Endothelial cell (in vitro differentiated cells): ENCODE measurements around the gene RARA. TPM values are rescaled to one million over a fixed set of nuclear protein-coding genes. Genes with fewer than 3 reads are reported as not detected.

Source experiments
- DNase-seq: peaks from one replicate; pipeline ENCODE4 v3.0.0; 2021; ENCODE audit warnings: low spot score
- H3K27ac Mint-ChIP-seq: one replicate; pipeline ENCODE4 v1.8.0; 2021; ENCODE audit warnings: mixed read lengths, inconsistent platforms; ENCODE audit not compliant: unreplicated experiment
- H3K27me3 Mint-ChIP-seq: one replicate; pipeline ENCODE4 v1.8.0; 2021; ENCODE audit warnings: mild to moderate bottlenecking, moderate library complexity, mixed read lengths, inconsistent platforms; ENCODE audit not compliant: unreplicated experiment
- H3K36me3 Mint-ChIP-seq: one replicate; pipeline ENCODE4 v1.8.0; 2021; ENCODE audit warnings: mild to moderate bottlenecking, low read depth, mixed read lengths, inconsistent platforms; ENCODE audit not compliant: unreplicated experiment
- H3K4me1 Mint-ChIP-seq: one replicate; pipeline ENCODE4 v1.8.0; 2021; ENCODE audit warnings: mild to moderate bottlenecking, mixed read lengths, inconsistent platforms; ENCODE audit not compliant: unreplicated experiment
- H3K4me3 Mint-ChIP-seq: one replicate; pipeline ENCODE4 v1.8.0; 2021; ENCODE audit warnings: mild to moderate bottlenecking, mixed read lengths, inconsistent platforms; ENCODE audit not compliant: unreplicated experiment
- H3K9me3 Mint-ChIP-seq: one replicate; pipeline ENCODE4 v1.8.0; 2021; ENCODE audit warnings: mixed read lengths, inconsistent platforms; ENCODE audit not compliant: unreplicated experiment
- total RNA-seq: library from RNA; stranded (reverse); fragmentation: NEBNext Ultra II Directional; extraction: Animal tissue kit (Norgen Biotek cat#: 25700); gene quantifications from one replicate; pipeline ENCODE4 v1.2.1, GENCODE V29; 2021; ENCODE audit not compliant: unreplicated experiment
- TF ChIP-seq, protein P1 (sequence below): fragments of 200-600 bp; sonication (generic); IDR thresholded peaks from one replicate; pipeline ENCODE4 v1.5.0; 2021; ENCODE audit warnings: antibody characterized with exemption; ENCODE audit not compliant: unreplicated experiment

The RARA gene
- total RNA-seq, 1 donor from 2014 or later: 42.8 TPM

DNA sequence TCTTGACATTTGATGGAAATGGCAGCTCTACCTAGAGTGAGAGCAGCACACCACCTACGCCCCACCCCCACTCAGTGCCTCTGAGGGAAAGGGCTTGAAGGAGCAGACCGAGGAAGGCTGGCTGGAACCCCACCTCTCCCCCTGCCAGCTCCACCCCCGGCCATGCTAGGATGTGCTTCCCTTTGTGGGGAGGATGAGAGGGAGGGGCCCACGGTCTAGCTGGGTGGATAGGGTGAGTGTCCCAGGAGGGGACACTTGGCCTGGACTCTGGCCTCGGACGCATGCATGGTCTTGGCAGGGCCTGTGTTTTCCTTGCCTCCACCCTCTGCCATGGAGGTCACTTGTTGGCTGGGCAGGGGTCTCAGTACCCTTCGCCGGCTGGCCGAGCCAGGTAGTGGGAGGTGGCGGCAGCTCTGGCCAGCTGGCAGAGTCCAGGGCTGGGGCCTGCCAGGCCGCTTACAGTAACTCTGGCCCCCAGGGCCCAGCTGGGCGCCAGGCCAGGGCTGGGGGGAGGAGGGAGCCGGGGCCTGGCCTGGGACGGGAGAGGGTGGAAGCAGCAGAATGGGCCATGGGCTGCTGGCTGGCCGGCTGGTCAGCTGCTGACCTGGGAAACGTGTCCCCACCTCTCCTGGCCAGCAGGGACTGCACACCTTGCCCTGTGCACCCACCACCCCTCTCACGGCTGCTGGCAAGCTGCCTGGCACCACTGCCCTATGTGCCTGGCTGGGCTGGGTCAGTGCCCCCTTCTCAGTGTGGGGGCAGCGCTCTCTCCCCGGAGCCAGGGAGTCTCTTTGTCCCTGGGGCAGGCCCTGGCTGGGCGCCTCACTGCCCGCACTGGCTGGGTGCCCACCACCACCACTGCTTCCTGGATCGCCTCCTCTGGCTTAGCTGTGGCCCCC lies 23.0 kb downstream of the RARA start:
- TF ChIP-seq, protein P1, sequence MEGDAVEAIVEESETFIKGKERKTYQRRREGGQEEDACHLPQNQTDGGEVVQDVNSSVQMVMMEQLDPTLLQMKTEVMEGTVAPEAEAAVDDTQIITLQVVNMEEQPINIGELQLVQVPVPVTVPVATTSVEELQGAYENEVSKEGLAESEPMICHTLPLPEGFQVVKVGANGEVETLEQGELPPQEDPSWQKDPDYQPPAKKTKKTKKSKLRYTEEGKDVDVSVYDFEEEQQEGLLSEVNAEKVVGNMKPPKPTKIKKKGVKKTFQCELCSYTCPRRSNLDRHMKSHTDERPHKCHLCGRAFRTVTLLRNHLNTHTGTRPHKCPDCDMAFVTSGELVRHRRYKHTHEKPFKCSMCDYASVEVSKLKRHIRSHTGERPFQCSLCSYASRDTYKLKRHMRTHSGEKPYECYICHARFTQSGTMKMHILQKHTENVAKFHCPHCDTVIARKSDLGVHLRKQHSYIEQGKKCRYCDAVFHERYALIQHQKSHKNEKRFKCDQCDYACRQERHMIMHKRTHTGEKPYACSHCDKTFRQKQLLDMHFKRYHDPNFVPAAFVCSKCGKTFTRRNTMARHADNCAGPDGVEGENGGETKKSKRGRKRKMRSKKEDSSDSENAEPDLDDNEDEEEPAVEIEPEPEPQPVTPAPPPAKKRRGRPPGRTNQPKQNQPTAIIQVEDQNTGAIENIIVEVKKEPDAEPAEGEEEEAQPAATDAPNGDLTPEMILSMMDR: no peak

DNA sequence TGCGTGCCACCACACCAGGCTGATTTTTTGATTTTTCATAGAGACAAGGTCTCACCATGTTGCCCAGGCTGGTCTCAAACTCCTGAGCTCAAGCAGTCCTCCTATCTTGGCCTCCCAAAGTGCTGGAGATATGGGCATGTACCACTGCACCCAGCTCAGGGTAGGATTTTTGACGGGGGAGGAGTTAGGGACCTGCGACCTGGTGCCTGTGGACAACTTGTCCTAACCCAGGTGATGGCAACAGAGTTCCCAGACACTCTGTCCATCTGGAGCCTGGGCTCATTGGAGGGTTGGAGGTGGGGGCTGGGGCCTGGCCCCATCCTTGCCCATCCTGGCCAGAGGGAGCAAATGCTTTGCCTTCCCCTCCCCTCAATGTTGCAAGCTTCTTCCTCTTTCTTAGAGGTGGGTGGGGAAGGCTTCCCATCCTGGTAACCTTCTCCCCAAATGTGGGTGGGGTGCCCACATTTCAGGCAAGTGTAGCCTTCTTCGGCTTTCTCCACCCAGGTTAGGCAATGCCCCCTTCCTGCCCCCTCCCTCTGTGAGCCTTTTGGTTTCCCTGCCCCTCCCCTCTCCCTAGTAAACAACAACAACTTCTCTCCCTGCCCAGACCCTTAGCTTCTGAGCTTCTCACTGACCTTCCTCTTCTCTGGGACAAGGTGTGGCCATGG lies 24.9 kb downstream of the RARA start:
- Mint-ChIP-seq H3K36me3 (peaks cover 14% of the 10 kb centered on the region), H3K4me3 (no peak overlapping the region), H3K9me3 (no peaks in the 10 kb centered on the region), H3K27ac (no peak overlapping the region), H3K27me3 (peaks cover 8% of the 10 kb centered on the region), H3K4me1 (peaks cover 30% of the 10 kb centered on the region)
- TF ChIP-seq, protein P1: no peak
- DNase-seq: no peak

More for the DNA sequence above, 23.0 kb downstream of the RARA start:
- H3K27ac Mint-ChIP-seq: no peak overlapping the region
- H3K36me3 Mint-ChIP-seq: peaks cover 14% of the 10 kb centered on the region
- no peak for DNase-seq
- peaks cover 16% of the 10 kb centered on the region for H3K4me1 Mint-ChIP-seq
- H3K9me3 Mint-ChIP-seq: no peaks in the 10 kb centered on the region
- H3K27me3 Mint-ChIP-seq: peaks cover 8% of the 10 kb centered on the region
- H3K4me3 Mint-ChIP-seq: peak overlapping the region; percentile 7

DNA sequence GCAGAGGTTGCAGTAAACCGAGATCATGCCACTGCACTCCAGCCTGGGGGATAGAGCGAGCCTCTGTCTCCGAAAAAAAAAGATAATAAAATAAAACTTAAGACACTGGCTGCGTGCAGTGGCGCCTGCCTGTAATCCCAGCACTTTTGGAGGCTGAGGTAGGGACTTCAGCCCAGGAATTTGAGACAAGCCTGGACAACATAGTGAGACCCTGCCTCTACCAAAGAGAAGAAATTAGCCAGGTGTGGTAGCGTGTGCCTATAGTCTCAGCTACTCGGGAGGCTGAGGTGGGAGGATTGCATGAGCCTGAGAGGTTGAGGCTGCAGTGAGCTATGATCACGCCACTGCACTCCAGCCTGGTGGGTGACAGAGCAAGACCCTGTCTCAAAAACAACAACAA lies 26.6 kb downstream of the RARA start:
- Mint-ChIP-seq H3K27me3 (peaks cover 9% of the 10 kb centered on the region), H3K4me1 (peaks cover 36% of the 10 kb centered on the region), H3K4me3 (no peak overlapping the region), H3K36me3 (peaks cover 27% of the 10 kb centered on the region), H3K27ac (no peak overlapping the region), H3K9me3 (no peaks in the 10 kb centered on the region)
- DNase-seq: no peak
- TF ChIP-seq, protein P1: no peak

DNA sequence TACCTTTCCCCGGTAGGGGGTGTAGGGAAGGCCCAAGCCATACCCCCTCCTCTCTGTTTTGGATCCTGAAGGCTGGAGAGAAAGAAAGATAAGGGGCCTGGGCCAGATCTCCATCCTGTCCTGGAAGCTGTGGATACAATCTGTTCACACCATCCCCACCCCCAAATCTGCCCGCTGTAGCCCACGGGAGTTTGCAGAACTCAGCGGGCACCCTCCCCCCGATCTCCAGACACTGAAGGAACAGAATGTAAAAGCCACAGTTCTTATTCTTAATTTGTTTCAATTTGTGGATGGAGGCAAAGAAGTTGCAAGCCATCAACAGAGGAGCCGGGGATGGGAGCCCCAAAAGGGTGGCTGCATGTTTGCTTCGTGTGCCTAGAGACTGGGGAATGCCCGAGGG lies 28.4 kb downstream of the RARA start:
- H3K4me3 Mint-ChIP-seq: no peak overlapping the region
- TF ChIP-seq, protein P1: no peak
- H3K27ac Mint-ChIP-seq: no peak overlapping the region
- H3K9me3 Mint-ChIP-seq: no peaks in the 10 kb centered on the region
- DNase-seq: no peak
- H3K36me3 Mint-ChIP-seq: peaks cover 22% of the 10 kb centered on the region
- H3K4me1 Mint-ChIP-seq: peaks cover 32% of the 10 kb centered on the region
- H3K27me3 Mint-ChIP-seq: peaks cover 9% of the 10 kb centered on the region

DNA sequence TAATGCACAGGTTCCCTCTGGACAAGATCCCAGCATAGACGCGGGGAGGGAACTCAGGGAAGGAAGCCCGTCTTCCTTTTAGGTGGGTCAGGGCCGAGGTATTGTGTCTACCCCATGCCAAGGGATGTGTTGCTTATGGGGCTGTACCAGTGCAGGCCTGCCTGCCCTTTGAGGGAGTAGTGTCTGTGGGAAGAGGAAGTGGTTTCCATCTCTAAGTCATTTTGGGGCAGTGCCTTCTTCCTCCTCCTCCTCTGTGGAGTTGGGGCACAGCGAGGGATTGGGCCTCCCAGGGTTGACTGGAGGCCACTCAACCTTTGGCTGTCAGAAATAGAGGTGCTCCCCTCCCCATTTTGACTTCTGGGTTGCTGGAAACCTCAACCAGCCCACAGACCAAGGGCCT lies 29.1 kb downstream of the RARA start:
- peaks cover 36% of the 10 kb centered on the region for H3K4me1 Mint-ChIP-seq
- H3K4me3 Mint-ChIP-seq: no peak overlapping the region
- TF ChIP-seq, protein P1: no peak
- DNase-seq: no peak
- peak overlapping the region; percentile 48 for H3K27ac Mint-ChIP-seq
- no peaks in the 10 kb centered on the region for H3K9me3 Mint-ChIP-seq
- H3K27me3 Mint-ChIP-seq: peaks cover 11% of the 10 kb centered on the region
- H3K36me3 Mint-ChIP-seq: peaks cover 18% of the 10 kb centered on the region
